Suppressor macrophage (primary cell): ENCODE measurements around the gene OBSCN.
A peak's percentile ranks its signal among the peaks of the same experiment; 100 is the strongest.
"Not testable (repeated sequence)": the region's sequence is repeated elsewhere in the genome, so short reads cannot be mapped to it uniquely, and the experiment has no call there.

ENCODE experiments used
- DNase-seq, 4 experiments: peaks; one replicate each; pipeline ENCODE4 v3.0.0-alpha.2; 2020 to 2022

Gene OBSCN

GRCh38 chr1:228212966-228213844, 5.4 kb downstream of the OBSCN start:
- peak; percentile 88 to 95 (median 93) for DNase-seq

- peak in 1 of 4 experiments; percentile 18 for DNase-seq
These were observed 6.3 kb downstream of the OBSCN start for GRCh38 chr1:228213917-228214808.

GRCh38 chr1:228214921-228215662, 7.2 kb downstream of the OBSCN start:
- DNase-seq = no peak

- DNase-seq = no peak
These were observed 7.8 kb downstream of the OBSCN start for GRCh38 chr1:228215663-228216116.

- no peak for DNase-seq
These were observed 8.8 kb downstream of the OBSCN start for GRCh38 chr1:228216371-228217320.

- DNase-seq = no peak
These were observed 9.9 kb downstream of the OBSCN start for GRCh38 chr1:228217551-228218344.

GRCh38 chr1:228218513-228219244, 10.8 kb downstream of the OBSCN start:
- DNase-seq = no peak

GRCh38 chr1:228219245-228219961, 11.6 kb downstream of the OBSCN start:
- DNase-seq = no peak

GRCh38 chr1:228219962-228220780, 12.3 kb downstream of the OBSCN start:
- DNase-seq = no peak

GRCh38 chr1:228221097-228221496, 13.3 kb downstream of the OBSCN start:
- not testable (repeated sequence) for DNase-seq

- DNase-seq = no peak
These were observed 14.7 kb downstream of the OBSCN start for GRCh38 chr1:228222548-228222947.

GRCh38 chr1:228224198-228225164, 16.6 kb downstream of the OBSCN start:
- no peak for DNase-seq

- no peak for DNase-seq
These were observed 17.4 kb downstream of the OBSCN start for GRCh38 chr1:228225165-228225710.

GRCh38 chr1:228225740-228226139, 17.9 kb downstream of the OBSCN start:
- DNase-seq = no peak

GRCh38 chr1:228226141-228226874, 18.5 kb downstream of the OBSCN start:
- DNase-seq = no peak
